ENCODE results near the gene RIF1.

Gene RIF1

GRCh38 chr2:151483546-151483945 is 73.8 kb downstream of the RIF1 start:
- H3K27me3 Mint-ChIP-seq (ENCODE audit: low read depth): no peaks in the 10 kb centered on the region
- TF ChIP-seq CTCF (IDR thresholded peaks at IDR 0.05; ENCODE audit: unreplicated experiment in 3 of 3): no peak
- H3K27ac Mint-ChIP-seq: no peak overlapping the region
- H3K9me3 Mint-ChIP-seq: no peaks in the 10 kb centered on the region
- peaks cover 54% of the 10 kb centered on the region for H3K36me3 Mint-ChIP-seq (ENCODE audit: low read depth)
- no peak overlapping the region for H3K4me3 Mint-ChIP-seq
- H3K4me1 Mint-ChIP-seq: no peaks in the 10 kb centered on the region

DNA sequence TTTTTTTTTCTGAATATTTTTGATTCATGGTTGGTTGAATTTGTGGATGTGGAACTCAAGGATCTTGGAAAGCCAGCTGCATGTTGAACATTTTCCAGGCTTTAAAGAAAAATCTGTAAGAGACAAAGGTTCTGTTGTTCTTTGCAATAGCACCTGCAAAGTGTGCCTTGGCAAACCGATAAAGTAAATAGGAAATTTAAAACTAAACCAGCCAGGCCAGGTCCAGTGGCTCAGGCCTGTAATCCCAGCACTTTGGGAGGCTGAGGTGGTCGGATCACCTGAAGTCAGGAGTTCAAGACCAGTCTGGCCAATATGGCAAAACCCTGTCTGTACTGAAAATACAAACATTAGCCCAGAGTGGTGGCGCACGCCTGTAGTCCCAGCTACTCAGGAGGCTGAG is 74.4 kb downstream of the RIF1 start:
- no peaks in the 10 kb centered on the region for H3K9me3 Mint-ChIP-seq
- H3K4me3 Mint-ChIP-seq: no peak overlapping the region
- H3K27me3 Mint-ChIP-seq (ENCODE audit: low read depth): no peaks in the 10 kb centered on the region
- H3K4me1 Mint-ChIP-seq: no peaks in the 10 kb centered on the region
- TF ChIP-seq CTCF (IDR thresholded peaks at IDR 0.05; ENCODE audit: unreplicated experiment in 3 of 3): no peak
- H3K27ac Mint-ChIP-seq: no peak overlapping the region
- peaks cover 50% of the 10 kb centered on the region for H3K36me3 Mint-ChIP-seq (ENCODE audit: low read depth)

GRCh38 chr2:151486053-151486452 is 76.4 kb downstream of the RIF1 start:
- TF ChIP-seq CTCF (IDR thresholded peaks at IDR 0.05; ENCODE audit: unreplicated experiment in 3 of 3): no peak
- no peak overlapping the region for H3K27ac Mint-ChIP-seq
- H3K36me3 Mint-ChIP-seq (ENCODE audit: low read depth): peaks cover 46% of the 10 kb centered on the region
- H3K27me3 Mint-ChIP-seq (ENCODE audit: low read depth): no peaks in the 10 kb centered on the region
- H3K9me3 Mint-ChIP-seq: no peaks in the 10 kb centered on the region
- no peaks in the 10 kb centered on the region for H3K4me1 Mint-ChIP-seq
- H3K4me3 Mint-ChIP-seq: no peak overlapping the region

DNA sequence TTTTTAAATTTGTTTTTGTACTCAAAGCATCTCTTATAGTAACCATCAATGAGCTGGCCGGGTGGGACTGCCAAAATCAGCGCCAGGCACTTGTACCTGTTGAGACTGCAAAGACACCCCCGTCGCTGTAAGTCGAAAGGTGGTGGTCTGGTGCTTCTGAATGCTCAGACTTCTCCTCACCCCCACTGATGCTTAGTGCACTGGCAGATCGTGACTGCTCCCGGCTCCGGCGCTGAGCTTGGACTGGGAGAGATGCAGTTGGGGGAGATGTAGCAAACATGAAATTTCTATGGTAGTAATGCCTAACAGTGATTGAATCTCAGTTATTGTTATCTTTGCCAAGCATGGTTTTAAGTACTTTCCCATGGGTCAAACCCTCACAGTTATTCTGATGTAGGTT is 80.6 kb downstream of the RIF1 start:
- Mint-ChIP-seq H3K4me1 (no peaks in the 10 kb centered on the region), H3K27me3 (ENCODE audit: low read depth) (no peaks in the 10 kb centered on the region), H3K27ac (no peak overlapping the region), H3K36me3 (ENCODE audit: low read depth) (peaks cover 33% of the 10 kb centered on the region), H3K4me3 (no peak overlapping the region), H3K9me3 (no peaks in the 10 kb centered on the region)
- TF ChIP-seq CTCF (IDR thresholded peaks at IDR 0.05; ENCODE audit: unreplicated experiment in 3 of 3): no peak

DNA sequence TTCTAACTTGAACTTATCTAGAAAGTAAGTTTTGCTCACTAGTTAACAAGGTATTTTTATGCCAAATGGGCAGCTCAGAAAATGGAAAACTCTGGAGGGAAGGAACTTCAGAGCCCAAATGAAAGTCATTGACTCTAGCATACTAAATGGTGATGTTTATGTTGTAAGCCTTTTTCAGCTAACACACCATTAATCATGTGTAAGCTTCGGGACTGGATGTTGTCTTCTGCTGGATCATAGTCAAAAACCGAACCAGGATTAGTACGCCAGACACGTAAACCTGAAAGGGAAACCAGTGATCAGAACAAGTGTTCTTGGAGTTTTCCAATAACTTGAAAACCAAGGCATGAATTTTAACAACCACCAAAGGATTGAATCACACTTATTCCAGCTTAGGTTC is 81.8 kb downstream of the RIF1 start:
- H3K4me1 Mint-ChIP-seq: no peaks in the 10 kb centered on the region
- H3K9me3 Mint-ChIP-seq: no peaks in the 10 kb centered on the region
- no peak for TF ChIP-seq CTCF (IDR thresholded peaks at IDR 0.05; ENCODE audit: unreplicated experiment in 3 of 3)
- no peak overlapping the region for H3K4me3 Mint-ChIP-seq
- peaks cover 25% of the 10 kb centered on the region for H3K36me3 Mint-ChIP-seq (ENCODE audit: low read depth)
- no peak overlapping the region for H3K27ac Mint-ChIP-seq
- H3K27me3 Mint-ChIP-seq (ENCODE audit: low read depth): no peaks in the 10 kb centered on the region

DNA sequence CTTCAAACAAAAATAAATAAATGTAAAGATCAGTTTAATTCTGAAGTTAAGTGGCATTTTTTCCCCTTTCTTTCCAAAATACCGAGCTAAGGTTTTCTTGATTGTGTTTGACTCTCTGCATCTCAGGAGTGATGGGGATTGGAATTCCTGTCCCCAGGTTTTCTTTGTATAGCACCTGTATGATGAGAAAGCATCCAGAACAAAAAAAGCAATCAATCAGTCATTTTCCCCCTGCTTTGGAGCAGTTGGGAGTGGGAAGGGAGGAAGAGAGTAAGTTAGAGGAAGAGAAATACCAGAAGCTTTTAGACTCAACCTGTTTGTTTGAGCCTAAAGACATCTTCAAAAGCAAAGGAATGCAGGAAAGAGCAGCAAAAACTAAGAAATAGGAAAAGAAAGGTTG is 88.5 kb downstream of the RIF1 start:
- no peak overlapping the region for H3K27ac Mint-ChIP-seq
- H3K4me1 Mint-ChIP-seq: peaks cover 5% of the 10 kb centered on the region
- H3K9me3 Mint-ChIP-seq: no peaks in the 10 kb centered on the region
- H3K4me3 Mint-ChIP-seq: no peak overlapping the region
- no peaks in the 10 kb centered on the region for H3K27me3 Mint-ChIP-seq (ENCODE audit: low read depth)
- H3K36me3 Mint-ChIP-seq (ENCODE audit: low read depth): peaks cover 5% of the 10 kb centered on the region
- TF ChIP-seq CTCF (IDR thresholded peaks at IDR 0.05; ENCODE audit: unreplicated experiment in 3 of 3): no peak
